ENCODE results near the gene JMJD7.
"Not testable (repeated sequence)": the region's sequence is repeated elsewhere in the genome, so short reads cannot be mapped to it uniquely, and the experiment has no call there.

The JMJD7 gene

DNA sequence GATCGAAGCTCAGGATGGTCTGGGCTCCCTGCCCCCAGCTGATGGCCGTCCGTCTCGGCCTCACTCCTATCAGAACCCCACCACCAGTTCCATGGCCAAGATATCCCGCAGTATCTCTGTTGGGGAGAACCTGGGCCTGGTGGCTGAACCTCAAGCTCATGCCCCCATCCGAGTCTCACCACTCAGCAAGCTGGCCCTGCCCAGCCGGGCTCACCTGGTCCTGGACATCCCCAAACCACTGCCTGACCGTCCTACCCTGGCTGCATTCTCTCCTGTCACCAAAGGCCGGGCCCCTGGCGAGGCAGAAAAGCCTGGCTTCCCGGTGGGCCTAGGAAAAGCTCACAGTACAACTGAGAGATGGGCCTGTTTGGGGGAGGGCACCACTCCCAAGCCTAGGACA lies 4.4 kb upstream of the JMJD7 start:
- FAIRE-seq: no peak

DNA sequence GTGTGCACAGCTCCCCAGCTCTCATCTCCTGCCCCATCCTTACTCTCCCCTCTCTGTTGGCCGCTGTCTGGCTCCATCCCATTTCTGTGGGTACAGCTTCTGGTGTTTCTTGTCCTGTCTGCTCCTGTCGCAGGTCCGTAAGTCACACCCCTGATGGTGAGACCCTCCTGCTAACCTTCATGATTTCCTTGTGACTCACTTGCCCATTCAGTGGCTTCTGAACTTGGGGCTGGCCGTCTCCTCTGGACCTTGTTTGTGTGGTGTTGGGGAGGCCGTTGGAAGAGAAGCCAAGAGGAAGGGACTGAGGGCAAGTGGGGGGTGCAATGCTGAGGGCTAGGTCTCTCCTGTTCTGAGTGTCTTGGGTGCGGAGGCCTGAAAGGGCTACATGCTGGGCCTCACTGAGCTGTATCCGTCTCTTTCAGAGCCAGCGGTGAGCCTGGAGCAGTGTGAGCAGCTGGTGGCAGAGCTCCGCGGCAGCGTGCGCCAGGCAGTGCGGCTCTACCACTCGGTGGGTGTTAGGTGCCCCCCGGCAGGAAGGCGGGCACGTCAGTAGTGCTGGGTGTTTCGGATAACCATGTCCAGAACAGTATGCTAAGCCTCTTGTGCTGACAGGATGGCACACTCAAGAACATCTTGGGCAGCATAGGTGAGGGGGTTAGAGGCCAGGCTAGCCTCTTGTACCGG lies 3.7 kb upstream of the JMJD7 start:
- no peak for FAIRE-seq

DNA sequence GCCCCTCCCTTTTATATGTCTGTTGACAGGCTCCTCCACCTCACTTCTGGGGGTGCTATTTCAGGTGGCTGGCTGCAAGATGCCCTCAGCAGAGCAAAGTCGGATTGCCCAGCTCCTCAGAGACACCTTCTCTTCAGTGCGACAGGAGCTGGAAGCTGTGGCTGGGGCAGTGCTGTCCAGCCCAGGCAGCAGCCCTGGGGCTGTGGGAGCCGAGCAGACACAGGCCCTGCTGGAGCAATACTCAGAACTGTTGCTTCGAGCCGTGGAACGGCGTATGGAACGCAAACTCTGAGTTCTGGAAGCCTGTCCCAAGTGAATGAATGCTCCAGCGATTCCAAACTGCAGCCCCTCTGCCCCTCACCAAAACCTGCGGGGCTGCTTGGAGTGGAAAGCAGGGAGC lies 2.7 kb upstream of the JMJD7 start:
- FAIRE-seq: no peak

DNA sequence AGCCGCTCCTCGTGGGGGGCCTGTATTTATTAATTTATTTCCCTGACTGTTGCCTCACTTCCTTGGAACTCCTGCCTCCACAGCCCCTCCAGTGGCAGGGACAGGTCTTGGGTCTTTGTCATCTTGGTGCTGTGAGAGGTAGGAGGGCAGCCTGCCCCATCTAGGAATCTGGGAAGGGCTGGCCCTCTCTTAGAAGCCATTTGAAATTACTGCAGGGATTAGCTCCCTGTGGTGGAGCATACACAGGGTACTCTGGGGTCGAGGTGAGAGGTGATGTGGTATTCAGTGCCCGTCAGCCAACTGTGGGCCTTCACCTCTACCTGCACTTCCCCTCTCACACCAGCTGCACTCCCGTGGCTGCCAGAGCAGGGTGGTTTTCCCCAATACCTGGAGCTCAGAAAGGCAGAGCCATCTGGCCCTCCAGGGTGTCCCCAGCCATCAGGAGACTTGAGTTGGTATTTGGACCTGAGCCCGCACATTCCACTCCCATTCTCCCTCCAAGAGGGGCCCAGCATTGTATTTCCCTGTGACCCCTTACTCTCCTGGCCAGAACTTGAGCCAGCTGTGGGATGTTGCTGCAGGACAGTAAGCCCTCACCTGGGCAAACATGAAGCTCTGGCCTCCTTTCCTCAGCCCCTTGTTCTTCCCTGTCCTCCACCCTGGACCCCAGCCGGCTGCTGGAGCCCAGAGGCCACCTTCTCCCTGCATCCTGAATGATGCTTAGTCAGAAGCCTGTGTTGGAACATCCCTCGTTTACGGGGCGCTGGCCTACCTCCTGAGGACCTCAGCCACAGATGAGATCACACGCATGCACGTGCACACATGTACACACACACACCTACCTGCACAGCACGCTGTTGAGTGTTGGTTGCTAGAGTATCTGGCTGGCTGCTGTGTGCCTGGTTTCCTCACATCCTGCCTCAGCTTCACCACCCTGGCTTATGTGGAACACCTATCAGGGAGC lies 2.0 kb upstream of the JMJD7 start:
- no peak for FAIRE-seq

DNA sequence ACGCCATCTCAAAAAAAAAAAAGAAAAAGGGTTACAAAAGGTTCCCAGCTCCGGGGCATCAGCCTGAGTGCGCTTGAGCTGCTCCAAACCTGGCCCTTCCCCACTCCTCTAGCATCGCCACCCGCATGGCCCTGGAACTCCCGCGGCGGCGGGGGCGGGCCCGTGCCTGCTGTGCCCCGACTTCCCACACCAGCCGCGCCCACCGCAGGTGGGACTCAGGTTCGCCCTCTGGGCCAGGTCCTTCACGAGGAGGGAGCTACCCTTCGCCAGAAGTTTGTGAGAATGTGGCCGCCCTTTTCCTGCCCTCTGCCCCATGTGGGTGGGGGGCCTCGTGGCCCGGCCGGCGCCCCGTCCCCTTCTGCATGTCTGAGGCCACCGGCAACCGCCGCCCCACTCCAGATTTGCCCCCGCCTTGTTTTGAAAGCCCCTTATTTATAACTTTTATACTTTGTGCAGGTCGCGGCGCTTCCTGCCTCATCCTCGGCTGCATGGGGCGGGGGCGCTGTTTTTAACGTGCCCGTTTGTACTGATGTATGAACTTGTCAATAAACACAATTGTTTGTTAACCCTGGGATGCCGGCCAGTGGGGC lies 507 bp upstream of the JMJD7 start:
- FAIRE-seq: no peak

DNA sequence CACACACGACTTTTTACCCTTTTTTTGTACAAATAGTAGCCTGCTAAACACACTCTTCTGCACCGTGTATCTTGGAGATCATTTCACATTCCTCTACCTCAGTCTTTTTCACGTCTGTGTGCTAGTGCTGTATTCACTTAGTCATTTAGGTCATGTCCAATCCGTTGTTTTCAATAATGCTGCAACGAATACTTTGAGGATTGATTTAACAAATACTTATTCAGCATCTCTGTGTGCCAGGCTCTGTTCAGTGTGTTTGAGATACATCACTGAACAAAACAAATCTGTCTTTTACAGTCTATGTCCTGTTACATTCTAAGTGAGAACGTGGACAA lies 882 bp downstream of the JMJD7 start:
- no peak for FAIRE-seq

DNA sequence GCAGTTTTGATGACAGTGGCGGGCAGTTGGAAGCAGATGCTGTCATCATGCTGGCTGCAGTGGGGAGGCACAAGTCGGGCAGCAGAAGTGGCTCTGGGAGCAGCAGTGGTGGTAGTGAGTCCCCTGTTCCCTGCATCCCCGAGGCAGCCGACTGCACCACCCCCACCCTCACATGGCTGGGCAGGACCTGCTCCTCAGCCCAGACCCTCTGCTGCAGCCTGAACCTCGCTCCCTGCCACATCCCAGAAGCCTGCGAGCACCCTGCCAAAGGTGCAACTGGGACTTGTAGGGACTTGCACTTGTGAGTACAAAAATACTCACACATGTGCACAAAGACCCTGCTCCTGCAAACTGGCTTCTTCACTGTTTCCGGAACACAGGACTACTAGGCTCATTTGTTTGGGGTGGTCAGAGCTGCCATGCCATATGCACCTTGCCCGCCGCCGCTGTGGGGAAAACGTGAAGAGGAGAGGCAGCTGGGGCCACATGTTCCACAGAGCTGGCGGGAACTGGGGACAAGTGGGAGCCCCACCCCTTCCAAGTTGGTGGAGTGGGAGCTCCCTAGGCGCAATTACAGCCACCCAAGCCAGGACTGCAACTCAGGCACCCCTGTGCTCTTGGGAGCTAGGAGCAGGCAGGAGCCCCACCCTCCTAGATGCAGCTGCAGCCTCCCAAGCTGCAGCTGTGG lies 2.2 kb downstream of the JMJD7 start:
- FAIRE-seq: no peak

DNA sequence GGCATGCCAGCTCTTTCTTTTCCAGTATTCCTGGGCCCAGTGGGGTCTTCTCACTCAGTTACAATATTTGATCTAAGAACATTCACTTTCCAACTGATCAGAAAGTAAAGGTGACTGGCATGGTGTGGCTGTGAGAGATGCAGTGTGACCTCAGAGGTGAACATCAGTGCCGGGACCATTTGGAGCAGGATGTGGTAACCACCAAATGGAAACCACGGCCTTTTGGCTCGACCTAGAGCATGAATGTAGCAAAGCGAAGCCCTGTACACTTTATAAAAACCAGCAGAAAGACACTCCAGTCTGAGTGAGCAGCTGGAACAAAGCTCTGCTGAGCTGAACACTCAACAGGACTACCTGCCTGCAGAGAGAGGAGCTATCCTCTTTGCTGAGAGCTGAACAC lies 3.4 kb downstream of the JMJD7 start:
- not testable (repeated sequence) for FAIRE-seq

DNA sequence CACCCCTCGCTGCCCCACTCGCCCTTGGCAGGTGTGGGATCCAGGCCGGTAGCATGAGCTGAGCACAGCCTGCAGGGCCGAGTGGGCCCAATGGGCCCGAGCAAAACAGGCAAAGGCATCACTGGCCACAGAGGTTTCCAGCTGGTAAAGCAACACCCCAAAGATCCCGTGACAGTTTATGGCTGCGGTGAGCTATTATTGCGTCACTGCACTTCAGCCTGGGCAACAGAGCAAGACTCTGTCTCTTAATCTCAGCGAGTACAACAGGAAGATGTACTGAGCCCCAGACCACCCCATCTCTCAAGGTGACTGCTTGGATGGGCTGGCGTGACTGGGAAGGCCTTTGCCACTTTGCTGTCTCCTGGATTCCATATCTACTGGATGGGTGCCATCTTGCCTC lies 4.3 kb downstream of the JMJD7 start:
- FAIRE-seq: no peak

DNA sequence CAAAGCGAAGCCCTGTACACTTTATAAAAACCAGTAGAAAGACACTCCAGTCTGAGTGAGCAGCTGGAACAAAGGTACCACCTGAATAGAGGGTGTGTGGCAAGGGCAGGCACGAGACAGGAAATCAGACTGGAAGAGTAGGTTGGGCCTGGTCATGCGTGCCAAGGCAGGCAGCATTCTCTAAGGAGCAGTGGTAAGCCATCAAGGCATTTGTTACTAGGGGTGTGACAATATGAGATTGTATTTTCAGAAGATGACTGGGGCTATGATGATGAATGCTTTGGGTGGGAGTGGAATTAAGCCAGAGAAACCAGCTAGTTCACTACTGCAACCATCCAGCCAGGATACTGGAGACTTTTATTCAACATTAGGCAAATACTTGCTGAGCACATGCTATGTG lies 5.0 kb downstream of the JMJD7 start:
- FAIRE-seq: no peak

DNA sequence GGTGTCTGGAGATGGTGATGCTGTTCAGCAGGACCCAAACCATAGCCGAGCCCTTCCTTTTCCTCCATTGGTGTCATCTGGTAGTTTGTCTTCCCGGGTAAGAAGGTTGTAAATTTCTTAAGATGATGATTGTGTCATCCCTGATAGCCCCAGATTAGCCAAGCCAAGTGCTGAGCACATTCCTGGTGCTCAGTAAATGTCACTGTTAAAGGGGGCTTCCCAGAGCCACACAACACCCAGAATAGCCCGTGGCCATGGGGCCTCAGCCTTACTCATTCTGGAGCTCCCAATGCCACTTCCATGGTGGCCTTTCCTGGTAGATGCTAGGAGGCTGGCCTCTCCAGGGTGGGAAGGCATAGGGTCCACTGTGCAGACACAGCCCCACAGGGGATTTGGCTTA lies 6.2 kb downstream of the JMJD7 start:
- FAIRE-seq: no peak

DNA sequence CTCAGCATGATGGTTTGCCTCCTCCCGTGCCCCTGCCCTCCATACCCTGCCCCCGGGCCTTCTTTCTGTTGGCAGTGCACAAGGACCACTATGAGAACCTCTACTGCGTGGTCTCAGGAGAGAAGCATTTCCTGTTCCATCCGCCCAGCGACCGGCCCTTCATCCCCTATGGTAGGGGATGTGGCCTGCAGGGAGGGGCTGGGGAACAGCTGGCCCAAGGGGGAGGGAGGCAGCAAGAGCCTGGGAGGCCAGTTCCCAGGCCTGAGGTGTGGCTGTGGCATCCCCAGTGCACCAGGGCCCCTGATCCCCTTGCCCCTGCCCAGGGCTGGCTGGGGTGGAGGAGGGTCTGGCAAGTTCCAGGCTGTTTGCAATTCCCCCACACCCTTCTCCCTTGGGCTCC lies 8.2 kb downstream of the JMJD7 start:
- FAIRE-seq: no peak

DNA sequence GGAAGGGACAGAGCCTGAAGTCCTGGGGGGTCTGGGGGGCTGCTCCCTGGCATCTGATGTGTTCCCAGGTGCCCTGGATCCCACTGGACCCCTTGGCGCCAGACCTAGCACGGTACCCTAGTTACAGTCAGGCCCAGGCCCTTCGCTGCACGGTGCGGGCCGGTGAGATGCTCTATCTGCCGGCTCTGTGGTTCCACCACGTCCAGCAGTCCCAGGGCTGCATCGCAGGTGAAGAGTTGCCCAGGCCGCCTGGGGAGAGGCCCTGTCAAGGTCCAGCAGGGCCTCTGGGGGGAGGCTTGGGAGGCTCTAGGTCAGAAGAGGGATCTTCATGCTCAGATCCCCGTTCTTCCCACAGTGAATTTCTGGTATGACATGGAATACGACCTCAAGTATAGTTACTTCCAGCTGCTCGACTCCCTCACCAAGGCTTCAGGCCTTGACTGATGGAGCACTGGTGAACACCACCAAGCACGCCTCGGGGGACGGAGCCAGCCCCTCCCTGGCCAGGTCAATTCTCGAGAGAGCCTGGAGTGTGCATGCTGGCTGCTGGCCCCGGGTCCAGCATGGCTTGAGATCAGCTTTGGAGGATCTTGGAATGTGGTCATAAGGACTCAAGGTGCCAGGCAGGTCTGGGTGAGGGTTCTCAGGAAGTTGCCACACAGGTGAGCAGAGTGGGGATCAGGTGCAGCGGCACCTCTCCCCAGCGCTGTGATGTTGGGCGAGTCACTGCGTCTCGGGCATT lies 9.0 kb downstream of the JMJD7 start:
- no peak for FAIRE-seq

DNA sequence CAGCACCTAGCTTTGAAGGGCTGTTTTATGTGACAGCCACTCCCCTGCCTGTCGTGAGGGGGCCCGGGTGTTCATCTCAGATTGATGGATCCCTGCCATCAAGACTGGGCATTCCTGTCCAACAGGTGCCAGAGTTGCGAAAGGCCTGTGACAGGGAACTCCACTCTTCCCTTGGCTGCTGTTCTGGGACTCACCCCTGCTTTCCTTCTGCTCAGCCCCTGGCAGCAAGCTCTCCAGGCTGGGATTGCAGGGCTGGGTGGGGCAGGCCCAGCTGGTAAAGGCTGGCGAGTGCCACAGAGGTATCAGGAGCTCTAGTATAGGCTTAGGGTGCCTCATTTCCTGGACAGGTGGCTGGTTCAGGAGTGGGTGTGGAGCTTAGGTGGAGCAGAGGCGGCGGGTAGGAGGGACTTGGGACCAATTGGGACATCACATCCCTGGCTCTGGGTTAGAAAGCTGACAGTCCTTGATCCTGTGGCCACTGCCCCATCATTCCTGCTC lies 10.6 kb downstream of the JMJD7 start, which contains the start of gene PLA2G4B:
Gene PLA2G4B (plus strand): TSS at position 448 of the 498 bp plus-strand sequence. CDS start 67 bp downstream, outside the sequence.
- no peak for FAIRE-seq

DNA sequence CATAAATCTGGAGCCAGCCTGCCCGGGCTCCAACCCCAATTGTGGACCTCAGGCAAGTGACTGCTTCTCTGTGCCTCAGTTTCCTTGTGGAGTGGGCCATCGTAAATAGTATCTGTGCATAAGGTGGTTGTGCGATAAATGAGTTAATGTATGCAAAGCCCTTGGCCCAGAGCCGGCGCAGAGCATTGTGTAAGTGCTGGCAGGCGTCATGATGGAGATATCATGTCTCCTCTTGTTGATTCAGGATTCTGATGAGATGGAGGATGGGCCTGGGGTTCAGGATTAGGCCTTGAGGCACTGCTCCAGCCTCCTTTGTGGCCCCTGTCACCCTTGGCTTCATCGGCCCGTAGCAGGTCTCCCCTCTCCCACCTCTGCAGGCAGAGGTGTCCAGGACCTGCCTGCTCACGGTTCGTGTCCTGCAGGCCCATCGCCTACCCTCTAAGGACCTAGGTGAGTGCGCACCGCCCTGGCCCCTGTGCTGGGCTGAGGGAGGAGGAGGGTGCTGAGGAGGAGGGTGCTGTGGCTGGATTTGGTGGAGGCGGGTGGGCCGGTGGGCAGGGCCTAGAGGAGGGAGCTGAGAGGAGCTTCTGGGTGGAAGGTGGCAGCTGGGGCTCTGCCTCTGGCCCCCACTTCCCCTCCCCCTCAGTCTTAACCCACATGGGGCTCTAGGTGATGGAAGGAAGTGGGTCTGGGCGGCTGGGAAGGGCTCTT lies 12.0 kb downstream of the JMJD7 start:
- no peak for FAIRE-seq

DNA sequence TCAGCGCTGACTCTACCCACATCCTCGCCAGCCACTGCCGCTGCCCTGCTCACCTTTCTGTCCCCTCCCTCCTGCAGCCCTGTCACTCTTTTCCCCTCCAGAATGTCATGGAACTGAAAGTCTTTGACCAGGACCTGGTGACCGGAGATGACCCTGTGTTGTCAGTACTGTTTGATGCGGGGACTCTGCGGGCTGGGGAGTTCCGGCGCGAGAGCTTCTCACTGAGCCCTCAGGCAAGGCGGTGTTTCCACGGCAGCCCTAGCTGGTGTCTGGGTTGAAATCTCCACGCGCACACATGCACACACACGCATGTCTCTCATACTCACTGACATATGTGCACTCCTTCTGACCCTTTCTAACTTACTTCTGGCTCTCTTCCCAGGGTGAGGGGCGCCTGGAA lies 12.8 kb downstream of the JMJD7 start:
- no peak for FAIRE-seq

DNA sequence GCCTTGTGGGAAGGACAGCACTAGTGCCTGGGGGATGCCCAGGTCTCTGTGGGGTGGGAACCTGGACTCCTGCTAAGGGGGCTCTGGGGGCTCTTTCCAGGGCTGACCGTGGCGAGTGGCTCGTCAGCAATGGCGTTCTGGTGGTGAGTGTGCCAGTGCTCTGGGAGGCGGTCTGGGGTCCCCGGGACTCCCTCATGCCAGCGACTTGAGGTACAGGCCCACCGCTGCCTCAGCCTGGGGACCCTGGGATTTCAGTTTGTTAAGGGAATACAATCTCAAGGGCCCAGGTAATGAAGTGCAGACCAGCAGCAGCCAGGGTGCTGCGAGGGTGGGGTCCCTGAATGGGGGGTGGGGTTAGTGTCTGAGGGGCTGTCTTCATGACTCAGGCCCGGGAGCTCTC lies 13.2 kb downstream of the JMJD7 start:
- no peak for FAIRE-seq

DNA sequence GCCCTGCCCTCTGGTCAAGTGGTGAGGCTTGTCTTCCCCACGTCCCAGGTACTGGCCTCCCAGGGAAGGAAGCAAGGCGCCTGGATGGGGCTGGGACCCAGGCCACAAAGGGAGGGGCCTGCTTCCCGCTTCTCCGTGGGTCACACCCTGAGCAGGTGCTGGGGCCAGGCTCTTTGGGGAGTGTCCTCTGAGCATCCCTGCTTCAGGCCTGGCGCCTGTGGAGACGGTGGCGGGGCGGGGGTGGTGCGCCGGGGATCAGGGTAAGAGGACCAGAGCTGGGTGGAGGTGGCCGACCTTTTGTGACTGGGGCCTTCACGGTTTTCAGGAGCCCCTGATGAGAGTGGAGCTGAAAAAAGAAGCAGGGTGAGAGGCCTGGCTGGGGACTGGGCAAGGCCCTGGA lies 14.3 kb downstream of the JMJD7 start:
- FAIRE-seq: no peak

DNA sequence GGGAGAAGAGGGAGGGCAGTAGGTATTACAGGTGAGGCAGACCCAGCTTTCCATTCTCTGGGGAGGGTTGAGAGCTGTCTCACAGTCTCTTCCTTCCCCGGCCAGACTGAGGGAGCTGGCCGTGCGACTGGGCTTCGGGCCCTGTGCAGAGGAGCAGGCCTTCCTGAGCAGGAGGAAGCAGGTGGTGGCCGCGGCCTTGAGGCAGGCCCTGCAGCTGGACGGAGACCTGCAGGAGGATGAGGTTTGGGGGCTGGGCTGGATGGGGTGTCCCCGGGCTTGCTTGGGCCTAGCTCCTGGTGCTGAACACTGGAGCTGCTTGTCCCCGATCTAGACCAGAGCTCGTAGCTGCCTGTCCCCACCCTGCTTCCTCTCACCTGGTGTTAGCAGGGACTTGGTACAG lies 15.7 kb downstream of the JMJD7 start:
- no peak for FAIRE-seq

DNA sequence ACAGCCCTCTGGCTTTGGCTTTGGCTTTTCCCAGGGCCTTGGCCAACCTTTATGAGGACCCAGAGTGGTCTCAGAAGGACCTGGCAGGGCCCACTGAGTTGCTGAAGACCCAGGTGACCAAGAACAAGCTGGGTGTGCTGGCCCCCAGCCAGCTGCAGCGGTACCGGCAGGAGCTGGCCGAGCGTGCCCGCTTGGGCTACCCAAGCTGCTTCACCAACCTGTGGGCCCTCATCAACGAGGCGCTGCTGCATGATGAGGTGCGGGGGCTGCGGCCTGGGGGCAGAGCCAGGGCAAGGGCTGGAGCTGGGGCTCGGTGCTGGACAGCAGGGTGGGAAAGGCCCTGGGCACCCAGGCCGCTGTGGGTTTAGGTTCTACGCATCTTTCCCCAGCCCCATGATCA lies 16.9 kb downstream of the JMJD7 start:
- FAIRE-seq: no peak

DNA sequence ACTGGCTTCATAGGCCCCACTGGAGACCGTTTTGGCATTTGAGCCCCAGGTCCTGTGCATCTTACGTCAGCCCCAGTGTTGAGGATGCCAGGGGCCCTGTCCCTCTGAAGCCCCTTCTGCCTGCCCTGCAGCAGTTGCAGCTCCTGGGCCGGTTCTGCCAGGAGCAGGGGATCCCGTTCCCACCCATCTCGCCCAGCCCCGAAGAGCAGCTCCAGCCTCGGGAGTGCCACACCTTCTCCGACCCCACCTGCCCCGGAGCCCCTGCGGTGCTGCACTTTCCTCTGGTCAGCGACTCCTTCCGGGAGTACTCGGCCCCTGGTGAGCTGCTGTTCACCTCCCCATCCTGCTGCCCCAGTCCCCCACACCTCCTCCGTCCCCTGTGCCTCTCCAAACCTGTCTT lies 19.3 kb downstream of the JMJD7 start:
- FAIRE-seq: no peak

DNA sequence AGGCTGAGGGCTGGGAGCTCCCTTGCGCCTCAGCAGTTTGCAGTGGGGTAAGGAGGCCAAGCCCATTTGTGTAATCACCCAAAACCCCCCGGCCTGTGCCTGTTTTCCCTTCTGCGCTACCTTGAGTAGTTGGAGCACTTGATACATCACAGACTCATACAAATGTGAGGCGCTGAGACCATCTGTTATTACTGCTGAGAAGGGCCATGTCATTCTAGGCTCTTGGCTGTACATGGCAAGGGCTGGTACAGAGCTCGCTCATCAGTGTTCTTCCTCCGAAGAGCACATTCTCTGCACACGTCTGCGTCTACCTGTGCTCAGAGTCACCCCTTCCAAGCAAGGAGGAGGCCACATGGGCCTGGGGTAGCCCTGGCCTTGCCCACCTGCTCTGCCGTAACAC lies 20.1 kb downstream of the JMJD7 start:
- FAIRE-seq: no peak

All from G401.6 (cell line).